NCI-H1694 (cell line): ENCODE measurements around the gene ORAI2.
"Not testable (repeated sequence)": the region's sequence is repeated elsewhere in the genome, so short reads cannot be mapped to it uniquely, and the experiment has no call there.

Source experiments
- DNase-seq: peaks from one replicate; lab custom pipeline; 2025; lab: John Stamatoyannopoulos, UW

ORAI2 gene

DNA sequence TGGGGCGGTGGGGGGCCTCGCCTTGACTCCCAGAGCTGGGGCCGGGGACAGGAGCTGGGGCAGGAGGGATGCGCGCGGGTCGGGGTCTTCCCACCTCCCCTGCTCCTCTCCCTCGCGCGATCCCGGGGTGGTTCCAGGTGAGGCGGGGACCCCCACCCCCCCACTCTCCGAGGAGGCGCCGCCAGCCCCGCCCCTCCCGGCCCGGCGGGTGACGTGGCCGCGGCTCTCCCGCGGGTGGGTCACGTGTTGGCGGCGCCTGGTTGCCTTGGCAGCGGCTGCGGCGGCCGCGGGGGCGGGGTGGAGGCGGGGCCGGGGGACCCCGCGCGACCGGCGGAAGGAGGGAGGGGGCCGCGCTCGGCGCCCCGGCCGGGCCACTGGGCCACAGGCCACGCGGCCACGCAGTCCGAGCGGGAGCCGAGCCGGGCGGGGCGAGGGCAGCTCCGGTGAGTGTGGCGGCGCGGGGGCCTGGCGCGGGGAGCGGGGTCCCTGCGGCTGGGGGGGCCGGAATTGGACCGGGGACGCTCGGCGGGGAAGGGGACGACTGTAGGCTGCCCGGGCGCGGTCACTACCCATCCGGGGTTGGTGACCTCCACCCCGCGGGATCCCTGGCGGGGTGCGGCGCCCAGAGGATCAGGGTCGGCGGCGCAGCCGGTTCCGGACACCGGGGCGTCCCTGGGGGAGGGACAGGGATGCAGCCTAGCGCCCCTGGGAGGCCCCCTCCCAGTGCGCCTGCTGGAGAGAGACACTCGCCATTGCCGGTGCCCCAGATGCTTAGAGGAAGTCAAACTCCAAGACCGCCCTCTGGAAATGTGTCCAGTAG lies at the start of gene ORAI2:
Gene ORAI2, plus strand, starts transcription at position 357 of the 820 bp plus-strand sequence. CDS start 5,382 bp downstream, outside the sequence.
- no peak for DNase-seq

DNA sequence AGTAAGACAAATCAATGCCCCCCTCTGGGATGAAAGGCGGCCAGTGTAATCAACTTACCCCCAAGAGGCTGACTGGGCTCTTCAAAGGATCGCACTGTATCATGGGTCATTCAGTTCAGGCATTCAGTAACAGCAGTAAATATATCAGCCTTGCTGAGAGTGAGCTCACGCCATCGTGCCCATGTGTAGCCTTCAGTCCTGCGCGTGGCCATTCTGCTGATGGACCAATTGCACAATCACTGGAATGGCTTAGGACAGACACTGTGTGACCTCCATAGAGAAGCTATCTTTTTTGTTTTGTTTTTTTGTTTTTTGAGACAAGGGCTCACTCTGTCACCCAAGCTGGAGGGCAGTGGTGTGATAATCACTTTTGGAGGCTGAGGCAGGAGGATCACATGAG lies 46.3 kb upstream of the ORAI2 start:
- no peak for DNase-seq

DNA sequence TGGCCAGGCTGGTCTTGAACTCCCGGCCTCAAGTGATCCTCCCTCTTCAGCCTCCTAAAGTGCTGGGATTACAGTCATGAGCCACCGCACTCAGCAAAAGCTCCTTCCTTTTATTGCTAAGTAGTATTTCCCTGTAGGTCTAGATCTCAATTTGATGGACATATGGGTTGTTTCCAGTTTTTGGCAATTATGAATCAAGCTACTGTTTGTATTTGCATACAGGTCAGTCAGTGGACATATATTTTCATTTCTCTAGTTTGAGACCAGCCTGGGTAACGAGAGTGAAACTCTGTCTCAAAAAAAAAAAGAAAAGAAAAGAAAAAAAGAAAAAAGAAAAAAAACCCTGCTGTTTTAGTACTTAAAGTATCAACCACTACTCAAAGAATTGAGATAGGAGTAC lies 43.6 kb upstream of the ORAI2 start:
- no peak for DNase-seq

DNA sequence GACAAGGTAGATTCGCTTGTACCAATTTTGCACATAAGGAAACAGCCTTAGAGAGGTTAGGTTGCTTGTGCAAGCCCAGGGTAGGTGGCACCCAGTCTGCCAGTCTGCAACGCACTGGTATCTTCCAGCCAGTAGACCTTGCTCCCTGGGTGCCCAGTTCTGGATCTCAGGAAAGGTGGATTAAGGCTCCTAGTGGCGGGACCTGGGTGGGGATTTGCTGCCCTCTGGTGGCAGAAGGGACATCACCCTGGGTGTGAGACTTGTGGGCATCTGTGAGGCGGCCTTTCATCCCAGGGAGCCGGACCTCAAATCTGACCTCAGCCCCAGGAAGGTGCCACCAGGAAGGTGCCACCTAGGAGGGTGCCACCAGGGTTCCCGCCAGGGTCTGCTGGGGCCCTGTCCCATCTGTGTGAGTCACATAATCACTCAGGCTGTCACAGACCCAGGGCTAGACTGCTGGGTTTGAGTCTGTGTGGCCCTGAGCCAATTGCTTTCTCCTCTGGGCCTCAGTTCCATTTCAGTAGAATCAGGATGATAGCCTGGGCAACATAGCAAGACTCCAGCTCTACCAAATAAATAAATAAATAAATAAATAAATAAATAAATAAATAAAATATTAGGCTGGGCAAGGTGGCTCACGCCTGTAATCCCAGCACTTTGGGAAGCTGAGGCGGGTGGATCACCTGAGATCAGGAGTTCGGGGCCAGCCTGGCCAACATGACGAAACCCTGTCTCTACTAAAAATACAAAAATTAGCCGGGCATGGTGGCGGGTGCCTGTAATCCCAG lies 42.5 kb upstream of the ORAI2 start:
- DNase-seq, result peak; percentile 51

DNA sequence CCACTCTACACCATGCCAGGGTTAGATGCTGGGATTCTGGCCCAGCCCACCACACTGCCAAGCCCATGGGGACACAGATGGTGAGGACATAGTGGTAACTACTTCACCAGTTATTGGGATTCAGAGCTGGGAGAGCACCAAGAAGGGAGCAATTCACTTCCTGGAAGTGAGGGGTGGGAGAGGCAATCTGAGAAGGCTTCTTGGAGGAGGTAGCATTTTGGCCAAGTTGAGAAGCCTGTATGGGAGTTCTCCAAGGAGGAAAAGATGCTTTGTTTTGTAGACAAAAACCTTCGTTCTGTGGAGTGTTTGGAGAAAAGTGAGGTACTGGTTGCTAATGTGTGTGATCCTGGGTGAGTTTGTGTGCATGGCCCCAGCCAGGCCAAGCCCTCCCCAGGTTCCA lies 41.0 kb upstream of the ORAI2 start:
- DNase-seq, result no peak

DNA sequence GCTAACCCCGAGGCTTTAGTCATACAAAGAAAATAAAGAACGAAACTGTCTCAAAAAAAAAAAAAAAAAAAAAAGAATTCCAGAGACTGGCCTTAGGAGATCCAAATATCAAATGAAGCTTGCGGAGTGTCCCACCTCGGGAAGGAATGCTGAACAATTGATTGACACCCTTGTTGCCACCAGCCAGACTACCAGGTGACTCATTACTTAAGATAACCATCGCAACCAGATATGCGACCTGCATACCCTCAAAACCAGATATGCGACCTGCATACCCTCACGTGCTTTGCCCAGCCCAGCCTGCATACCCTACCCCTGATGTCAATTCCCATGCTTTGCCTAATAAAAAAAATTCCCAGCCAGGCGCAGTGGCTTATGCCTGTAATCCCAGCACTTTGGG lies 39.9 kb upstream of the ORAI2 start:
- DNase-seq, result no peak

DNA sequence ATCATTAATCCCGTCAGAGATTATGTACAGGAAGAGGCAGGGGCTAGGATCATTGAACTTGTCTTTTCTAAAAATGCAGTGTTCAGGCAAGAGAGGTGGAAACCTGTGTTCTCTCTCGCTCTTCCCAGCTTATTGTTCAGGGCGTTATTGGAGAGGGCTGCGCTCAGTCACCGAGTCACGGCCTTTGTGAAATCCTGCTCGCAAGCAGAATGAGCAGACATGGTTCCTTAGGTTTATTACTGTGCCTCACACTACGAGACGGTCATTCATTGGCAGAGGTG lies 37.8 kb upstream of the ORAI2 start:
- DNase-seq, result no peak

DNA sequence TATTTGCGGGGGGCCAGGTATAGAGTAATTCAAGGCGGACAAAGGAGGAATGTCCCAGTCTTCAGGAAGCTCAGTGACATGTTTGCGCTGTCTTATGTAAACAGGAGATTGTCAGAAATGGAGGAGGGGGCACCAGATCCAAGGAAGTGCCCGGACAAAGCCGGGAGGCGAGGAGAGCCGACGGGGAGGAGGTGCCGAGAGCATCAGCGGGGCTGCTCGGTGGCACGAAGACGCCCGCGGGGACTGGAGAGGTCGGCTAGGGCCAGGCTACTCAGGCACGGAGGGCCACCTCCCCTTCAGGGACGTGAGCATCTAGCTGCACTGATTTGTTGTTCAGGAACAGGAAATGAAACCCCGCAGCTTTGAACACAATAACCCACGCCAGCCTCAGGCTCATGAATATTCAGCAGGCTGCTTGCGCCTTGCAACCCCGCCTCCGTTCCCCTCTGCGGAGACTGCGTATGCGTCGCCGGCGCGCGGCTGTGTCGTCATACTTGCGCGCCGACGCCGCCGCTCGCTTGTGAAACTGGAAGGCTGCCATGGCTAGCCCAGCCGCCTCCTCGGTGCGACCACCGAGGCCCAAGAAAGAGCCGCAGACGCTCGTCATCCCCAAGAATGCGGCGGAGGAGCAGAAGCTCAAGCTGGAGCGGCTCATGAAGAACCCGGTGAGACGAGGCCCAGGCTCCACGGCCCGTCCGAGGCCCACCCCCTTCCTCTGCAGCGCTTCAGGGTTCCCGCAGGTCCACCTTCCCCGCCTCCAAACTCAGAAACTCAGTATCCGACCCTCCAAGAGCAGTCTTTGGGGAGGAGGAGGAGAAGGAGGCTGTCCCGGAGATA lies 37.3 kb upstream of the ORAI2 start, which contains the start of gene PRKRIP1:
Gene PRKRIP1, plus strand, starts transcription at position 491 of the 837 bp plus-strand sequence. Its CDS starts 49 bp downstream, at position 540.
- DNase-seq, result peak; percentile 89

DNA sequence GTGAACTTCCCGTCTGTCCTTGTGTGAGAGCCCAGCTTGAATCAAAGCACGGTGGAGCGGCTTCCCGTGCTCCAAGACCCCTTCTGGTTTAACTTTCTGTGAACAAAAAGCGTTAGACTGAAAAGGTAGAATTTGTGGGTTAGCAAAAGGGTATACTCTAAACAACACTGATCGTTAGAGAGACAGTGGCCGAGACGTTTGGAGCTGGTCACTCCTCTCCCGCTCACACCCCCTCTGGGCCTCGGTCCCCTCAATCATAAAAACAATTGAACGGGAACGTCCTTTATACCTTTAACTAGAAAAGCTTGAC lies 36.7 kb upstream of the ORAI2 start:
- no peak for DNase-seq

DNA sequence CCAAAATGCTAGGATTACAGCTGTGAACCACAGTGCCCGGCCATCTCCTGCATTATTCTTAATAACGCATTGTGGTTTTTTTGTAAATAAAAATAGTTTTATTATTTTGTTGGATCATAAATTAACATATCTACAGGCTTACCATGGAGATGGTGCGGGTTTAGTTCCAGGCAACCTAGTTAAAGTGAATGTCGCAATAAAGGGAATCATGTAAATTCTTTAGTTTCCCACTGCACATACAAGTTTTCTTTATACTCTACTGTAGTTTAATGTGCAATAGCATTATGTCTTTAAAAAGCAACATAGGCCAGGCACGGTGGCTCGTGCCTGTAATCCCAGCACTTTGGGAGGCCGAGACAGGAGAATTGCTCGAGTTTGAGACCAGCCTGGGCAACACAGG lies 34.8 kb upstream of the ORAI2 start:
- no peak for DNase-seq

DNA sequence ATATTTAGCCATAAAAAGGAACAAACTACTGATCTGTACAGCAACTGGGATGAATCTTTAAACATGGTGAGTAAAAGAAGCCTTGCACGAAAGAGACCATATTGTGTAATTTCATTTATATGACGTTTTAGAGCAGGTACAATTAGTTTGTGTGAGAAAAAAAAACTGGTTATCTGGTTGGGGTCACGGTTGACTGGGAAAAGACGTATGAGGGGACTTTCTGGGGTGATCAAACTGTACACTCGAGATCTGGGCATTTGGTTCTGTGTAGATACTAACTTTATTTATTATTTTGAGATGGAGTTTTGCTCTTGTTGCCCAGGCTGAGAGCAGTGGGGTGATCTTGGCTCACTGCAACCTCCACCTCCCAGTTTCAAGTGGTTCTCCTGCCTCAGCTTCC lies 33.0 kb upstream of the ORAI2 start:
- DNase-seq, result no peak

DNA sequence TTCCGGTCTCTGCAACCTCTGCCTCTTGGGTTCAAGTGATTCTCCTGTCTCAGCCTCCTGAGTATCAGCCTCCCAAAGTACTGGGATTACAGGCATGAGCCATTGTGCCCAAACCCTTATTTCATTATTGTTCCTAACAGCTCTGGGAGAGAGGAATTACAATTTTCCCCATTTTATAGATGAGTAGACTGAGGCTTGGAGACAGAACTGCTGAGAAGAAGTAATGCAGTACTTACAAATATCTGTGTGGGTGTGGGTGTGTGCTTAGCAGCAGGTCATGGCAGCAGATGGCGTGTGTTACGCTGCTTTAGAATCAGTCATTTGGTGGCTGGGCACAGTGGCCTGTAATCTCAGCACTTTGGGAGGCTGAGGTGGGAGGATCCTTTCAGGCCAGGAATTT lies 29.8 kb upstream of the ORAI2 start:
- no peak for DNase-seq

DNA sequence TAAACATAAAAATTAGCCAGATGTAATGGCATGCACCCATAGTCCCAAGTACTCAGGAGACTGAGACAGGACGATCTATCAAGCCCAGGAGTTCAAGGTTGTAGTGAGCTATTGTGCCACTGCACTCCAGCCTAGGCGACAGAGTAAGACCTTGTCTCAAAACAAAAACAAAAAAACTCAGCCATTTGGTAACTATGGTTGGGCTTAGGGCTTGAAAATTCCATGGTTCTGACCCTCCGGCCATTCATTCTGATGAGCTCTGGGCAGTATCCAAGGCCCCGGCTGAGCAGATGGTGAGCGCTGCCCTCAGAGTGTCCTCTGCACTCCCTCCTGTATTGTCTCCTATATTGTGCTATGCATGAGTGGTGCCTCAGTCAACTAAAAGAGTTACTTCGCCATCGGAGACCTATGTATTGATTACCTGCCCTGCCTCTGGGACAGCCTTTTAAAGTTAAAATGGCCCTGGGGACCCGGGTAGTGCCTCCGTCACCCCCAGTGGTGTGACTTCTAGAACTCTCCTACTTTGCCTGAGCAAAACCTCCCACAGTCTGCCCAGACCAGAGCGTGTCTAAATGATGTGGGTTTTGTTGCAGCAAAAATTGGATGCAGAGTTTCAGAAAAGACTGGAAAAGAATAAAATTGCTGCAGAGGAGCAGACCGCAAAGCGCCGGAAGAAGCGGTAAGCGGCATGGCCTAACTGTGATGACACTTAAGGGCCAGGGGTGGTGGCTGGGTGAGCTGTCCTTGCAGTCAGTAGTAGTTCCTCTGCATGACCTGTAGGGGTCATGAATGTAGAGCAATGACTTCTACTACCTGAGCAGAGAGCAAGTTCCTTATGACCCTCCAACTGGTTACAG lies 29.1 kb upstream of the ORAI2 start:
- DNase-seq, result peak; percentile 46

DNA sequence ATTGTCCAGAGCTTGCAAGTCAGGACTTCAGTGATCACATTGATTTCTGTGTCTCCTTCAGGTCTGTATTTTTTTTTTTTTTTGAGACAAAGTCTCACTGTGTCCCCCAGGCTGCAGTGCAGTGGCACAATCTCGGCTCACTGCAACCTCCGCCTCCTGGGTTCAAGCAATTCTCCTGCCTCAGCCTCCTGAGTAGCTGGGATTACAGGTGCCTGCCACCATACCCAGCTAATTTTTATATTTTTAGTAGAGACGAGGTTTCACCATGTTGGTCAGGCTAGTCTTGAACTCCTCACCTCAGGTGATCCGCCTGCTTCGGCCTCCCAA lies 28.6 kb upstream of the ORAI2 start:
- not testable (repeated sequence) for DNase-seq

DNA sequence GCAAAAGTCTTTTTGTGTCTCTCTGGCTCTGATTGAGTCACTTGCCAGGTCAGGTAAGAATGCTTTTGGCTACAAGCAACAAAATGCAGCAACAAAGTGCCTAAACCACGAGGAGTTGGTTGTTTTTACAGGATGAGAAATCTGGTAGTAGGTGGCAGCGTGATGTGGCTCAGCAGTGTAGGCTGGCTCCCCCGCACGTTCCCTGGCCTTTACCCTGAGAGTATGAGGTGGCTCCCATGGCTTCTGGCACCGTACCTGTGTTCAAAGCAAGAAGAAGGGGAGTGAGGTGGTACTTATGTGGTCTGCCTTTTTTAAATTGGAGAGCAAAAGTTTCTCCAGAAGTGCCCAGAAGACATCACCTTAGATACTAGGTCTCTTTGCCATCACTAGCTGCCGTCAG lies 25.5 kb upstream of the ORAI2 start:
- no peak for DNase-seq

DNA sequence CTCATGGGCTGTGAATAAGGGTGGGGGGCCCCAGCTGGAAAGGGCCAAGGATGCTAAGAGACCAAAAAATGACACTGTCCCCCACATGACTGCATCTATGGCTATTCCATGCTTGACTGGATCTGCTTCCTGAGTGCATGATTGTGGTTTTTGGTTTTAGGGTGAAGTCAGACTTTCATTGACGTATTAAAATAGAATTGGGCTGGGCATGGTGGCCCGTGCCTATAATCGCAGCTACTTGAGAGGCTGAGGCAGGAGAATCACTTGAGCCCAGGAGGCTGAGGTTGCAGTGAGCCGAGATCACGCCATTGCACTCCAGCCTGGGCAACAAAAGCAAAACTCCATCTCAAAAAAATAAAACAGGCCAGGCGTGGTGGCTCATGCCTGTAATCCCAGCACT lies 24.8 kb upstream of the ORAI2 start:
- not testable (repeated sequence) for DNase-seq

DNA sequence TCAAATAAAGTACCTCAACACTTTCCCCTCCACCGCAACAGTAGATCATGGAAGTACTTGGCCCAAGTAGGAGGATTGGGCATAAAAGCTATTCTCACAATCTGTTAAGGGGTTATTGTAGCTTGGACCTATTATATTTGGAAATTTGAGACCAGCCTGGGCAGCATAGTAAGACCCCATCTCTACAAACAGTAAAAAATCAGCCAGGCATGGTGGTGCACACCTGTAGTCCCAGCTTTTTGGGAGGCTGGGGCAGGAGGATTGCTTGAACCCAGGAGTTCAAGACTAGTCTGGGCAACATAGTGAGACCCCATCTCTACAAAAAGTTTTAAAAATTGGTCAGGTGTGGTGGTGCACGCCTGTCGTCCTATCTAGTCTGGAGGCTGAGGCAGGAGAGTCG lies 24.0 kb upstream of the ORAI2 start:
- DNase-seq, result no peak

DNA sequence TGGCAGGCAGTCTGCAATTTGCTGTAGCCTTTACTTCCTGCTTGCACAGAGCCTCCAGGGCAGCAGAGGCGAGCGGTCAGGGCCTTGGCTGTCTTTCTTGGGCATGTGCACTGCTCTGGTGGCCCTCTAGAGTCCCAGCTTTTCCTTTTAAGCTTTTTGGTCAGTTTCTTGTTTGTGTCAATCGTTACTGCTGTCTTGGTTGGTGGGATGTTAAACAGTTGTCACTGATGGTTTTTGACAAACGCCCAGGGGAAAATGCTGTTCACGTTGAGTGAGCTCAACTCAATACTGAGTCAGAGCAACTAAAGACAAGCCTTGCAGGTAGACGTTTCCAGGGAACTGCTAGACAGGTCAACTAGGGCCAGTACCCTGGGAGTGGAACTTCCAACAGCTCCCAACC lies 23.3 kb upstream of the ORAI2 start:
- no peak for DNase-seq

DNA sequence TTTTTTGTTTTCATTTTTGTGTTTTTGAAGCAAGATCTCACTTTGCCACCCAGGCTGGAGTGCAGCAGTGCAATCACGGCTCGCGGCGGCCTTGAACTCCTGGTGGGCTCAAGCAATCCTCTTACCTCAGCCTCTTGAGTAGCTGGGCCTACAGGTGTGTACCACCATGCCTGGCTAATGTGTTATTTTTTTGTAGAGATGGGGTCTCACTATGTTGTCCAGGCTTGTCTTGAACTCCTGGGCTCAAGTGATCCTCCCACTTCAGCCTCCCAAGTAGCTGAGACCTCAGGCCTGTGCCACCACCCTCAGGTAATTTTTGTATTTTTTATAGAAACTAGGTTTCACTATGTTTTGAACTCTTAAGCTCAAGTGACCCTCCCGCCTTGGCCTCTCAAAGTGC lies 22.5 kb upstream of the ORAI2 start:
- no peak for DNase-seq

DNA sequence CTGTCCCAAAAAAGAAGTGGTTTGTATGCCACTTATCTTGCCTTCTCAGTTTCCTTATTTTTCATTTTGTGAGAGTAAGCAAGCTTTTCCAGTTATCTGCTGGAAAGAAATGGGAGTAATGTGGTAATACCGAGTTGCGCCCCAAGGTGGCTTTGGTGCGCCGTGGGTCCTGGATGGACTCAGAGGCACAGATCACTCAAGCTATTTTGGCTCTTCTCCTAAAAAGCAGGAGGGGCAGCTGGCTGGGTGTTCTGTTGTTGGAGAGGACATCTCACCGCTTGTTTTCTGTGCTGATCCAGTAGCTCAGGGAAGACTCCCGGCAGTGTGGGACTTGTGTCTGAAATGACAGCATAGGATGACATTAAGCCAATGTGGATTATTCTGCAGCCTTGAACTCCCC lies 20.8 kb upstream of the ORAI2 start:
- DNase-seq, result peak; percentile 92

DNA sequence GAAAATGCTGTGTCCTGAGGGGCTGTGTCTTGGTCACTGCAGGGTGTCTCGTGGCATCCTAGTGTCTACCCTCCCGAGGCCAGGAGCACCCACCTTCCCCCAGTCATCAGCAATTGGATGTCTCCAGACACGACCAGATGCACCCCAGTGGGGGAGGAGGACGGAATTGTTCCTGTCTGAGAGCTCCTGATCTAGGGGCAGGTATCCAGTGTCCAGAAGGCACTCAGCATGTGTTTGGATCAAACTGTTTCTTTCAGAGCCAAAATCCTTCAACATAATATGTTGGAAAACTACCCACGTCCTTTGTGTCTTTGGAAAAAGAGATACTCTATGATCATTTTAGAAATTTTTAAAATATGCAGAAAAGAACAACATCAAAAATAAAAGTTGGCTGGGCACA lies 20.3 kb upstream of the ORAI2 start:
- no peak for DNase-seq

DNA sequence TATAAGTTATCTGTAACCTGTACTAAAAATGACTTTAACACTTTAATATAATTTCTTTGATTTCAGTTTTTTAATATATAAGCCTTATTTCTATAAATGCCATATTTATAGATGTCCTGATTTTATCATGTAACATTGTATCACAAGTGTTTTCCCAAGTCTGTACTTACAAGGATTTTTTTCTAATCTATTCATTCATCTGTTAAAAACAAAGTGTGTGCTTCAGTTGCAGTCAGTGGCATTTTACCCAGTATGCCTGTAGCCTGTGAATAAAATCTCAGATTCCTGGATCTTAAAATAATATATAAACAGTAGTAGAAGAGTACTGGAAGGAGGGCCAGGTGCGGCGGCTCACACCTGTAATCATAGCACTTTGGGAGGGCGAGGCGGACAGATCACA lies 19.8 kb upstream of the ORAI2 start:
- DNase-seq, result no peak
